Thoracic aorta (tissue), 2 donors: ENCODE data around the gene LDAH. TPM values are rescaled to one million over a fixed set of nuclear protein-coding genes. Genes with fewer than 3 reads are reported as not detected.
A peak's percentile ranks its signal among the peaks of the same experiment; 100 is the strongest.

ENCODE experiments used
- ATAC-seq: fragments of 150-250 bp; one replicate; pipeline ENCODE4 v1.8.0; 2017; ENCODE audit warnings: low read depth; ENCODE audit not compliant: insufficient number of reproducible peaks, low FRiP score
- DNase-seq: peaks from one replicate; pipeline ENCODE4 v3.0.0-alpha.2; 2020; ENCODE audit warnings: low spot score
- H3K27ac ChIP-seq, 2 donors: fragments of 200-600 bp; sonication (generic); 1 replicate in 1 of 2; 2 replicates in 1 of 2; pipeline ENCODE4 v1.5.1; 2016; ENCODE audit warnings: mild to moderate bottlenecking in 2 of 2, moderate library complexity in 2 of 2
- H3K27me3 ChIP-seq: fragments of 200-600 bp; sonication (generic); replicated peaks from 2 replicates; pipeline ENCODE4 v1.6.0; 2016; ENCODE audit warnings: mild to moderate bottlenecking; ENCODE audit not compliant: insufficient read depth
- H3K36me3 ChIP-seq: fragments of 200-600 bp; sonication (generic); one replicate; pipeline ENCODE4 v1.5.1; 2016
- H3K4me1 ChIP-seq, 2 donors: fragments of 200-600 bp; sonication (generic); 1 replicate in 1 of 2; 2 replicates in 1 of 2; pipeline versions ENCODE4 v1.5.1 to v1.6.0; 2016; ENCODE audit warnings: low read depth in 2 of 2, mild to moderate bottlenecking in 1 of 2; ENCODE audit not compliant: control insufficient read depth in 1 of 2
- H3K4me3 ChIP-seq: fragments of 200-600 bp; sonication (generic); 2 replicates; pipeline ENCODE4 v1.5.1; 2016; ENCODE audit warnings: mild to moderate bottlenecking
- H3K9me3 ChIP-seq: fragments of 200-600 bp; sonication (generic); 2 replicates; pipeline ENCODE4 v1.5.1; 2016
- total RNA-seq, 2 donors: library from RNA; depleted of rRNA; stranded (reverse); fragments of >200 nt; gene quantifications; one replicate each; pipeline versions ENCODE4 v1.1.0 to v1.2.3, GENCODE V29; 2016
- TF ChIP-seq, protein P1 (sequence below): fragments of 200-600 bp; sonication (generic); IDR thresholded peaks from one replicate; pipeline ENCODE4 v1.5.1; 2019; ENCODE audit warnings: antibody characterized with exemption

The LDAH gene
- total RNA-seq, 2 donors from 2014 or later: 14.5 to 19.8 TPM

DNA sequence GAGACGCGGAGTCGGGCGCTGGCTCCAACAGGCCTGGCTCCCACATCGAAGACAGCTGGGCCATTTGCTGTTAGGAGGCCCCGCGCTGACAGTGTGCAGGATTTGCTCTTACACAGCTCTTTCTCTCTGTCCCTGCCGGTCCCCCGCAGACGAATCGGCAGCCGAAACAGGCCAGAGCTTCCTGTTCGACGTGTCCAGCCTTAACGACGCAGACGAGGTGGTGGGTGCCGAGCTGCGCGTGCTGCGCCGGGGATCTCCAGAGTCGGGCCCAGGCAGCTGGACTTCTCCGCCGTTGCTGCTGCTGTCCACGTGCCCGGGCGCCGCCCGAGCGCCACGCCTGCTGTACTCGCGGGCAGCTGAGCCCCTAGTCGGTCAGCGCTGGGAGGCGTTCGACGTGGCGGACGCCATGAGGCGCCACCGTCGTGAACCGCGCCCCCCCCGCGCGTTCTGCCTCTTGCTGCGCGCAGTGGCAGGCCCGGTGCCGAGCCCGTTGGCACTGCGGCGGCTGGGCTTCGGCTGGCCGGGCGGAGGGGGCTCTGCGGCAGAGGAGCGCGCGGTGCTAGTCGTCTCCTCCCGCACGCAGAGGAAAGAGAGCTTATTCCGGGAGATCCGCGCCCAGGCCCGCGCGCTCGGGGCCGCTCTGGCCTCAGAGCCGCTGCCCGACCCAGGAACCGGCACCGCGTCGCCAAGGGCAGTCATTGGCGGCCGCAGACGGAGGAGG is 152.4 kb downstream of the LDAH start:
- ATAC-seq (no peak), DNase-seq (no peak)
- no peak overlapping the region for H3K27ac ChIP-seq
- peaks cover 12 to 74% of the 10 kb centered on the region in 2 donors for H3K4me1 ChIP-seq
- no peaks in the 10 kb centered on the region for H3K27me3 ChIP-seq
- TF ChIP-seq, protein P1, sequence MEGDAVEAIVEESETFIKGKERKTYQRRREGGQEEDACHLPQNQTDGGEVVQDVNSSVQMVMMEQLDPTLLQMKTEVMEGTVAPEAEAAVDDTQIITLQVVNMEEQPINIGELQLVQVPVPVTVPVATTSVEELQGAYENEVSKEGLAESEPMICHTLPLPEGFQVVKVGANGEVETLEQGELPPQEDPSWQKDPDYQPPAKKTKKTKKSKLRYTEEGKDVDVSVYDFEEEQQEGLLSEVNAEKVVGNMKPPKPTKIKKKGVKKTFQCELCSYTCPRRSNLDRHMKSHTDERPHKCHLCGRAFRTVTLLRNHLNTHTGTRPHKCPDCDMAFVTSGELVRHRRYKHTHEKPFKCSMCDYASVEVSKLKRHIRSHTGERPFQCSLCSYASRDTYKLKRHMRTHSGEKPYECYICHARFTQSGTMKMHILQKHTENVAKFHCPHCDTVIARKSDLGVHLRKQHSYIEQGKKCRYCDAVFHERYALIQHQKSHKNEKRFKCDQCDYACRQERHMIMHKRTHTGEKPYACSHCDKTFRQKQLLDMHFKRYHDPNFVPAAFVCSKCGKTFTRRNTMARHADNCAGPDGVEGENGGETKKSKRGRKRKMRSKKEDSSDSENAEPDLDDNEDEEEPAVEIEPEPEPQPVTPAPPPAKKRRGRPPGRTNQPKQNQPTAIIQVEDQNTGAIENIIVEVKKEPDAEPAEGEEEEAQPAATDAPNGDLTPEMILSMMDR: no peak
- no peaks in the 10 kb centered on the region for H3K9me3 ChIP-seq
- H3K36me3 ChIP-seq: peaks cover 13% of the 10 kb centered on the region
- H3K4me3 ChIP-seq: no peak overlapping the region

DNA sequence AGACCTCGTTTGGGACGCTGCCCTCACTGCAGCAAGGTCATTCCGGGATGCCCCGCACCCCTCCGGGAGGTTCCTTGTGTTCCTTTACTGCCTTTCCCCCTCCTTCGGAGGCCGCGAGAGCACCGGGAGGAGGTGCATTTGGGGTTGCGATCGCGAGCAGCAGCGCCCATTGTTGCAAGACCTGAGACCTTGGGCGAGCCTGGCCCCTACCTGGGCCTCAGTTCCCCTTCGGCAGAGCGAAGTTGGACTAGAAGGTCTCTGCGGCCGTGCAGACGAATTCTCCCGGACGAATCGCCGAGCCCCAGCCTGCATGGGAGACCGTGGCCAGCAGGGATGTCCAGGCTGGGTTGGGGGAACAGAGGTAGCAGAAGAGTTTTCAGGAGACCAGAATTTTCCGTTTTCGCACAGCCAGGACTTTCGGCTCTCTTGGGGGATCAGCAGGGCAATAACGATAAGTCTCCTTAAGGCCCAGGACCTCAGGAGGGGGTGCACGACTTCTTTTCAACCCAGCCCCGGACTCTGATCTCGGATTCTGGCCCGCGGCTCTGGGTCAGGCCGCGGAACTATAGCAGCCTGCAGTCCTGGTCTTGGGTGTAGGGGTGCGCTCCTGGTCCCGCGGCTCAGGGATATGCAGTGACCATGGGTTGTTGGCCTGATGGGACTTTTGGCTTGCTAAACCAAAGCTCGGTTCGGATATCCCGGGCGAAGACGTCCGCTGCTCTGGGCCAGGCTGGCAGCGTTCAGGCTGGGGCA is 153.2 kb downstream of the LDAH start:
- H3K9me3 ChIP-seq: no peaks in the 10 kb centered on the region
- no peak for DNase-seq
- H3K27ac ChIP-seq: no peak overlapping the region
- H3K27me3 ChIP-seq: no peaks in the 10 kb centered on the region
- H3K4me3 ChIP-seq: peak overlapping the region; percentile 35
- no peak for ATAC-seq
- H3K36me3 ChIP-seq: peaks cover 13% of the 10 kb centered on the region
- TF ChIP-seq, protein P1: no peak
- peaks cover 7 to 72% of the 10 kb centered on the region in 2 donors for H3K4me1 ChIP-seq

- TF ChIP-seq, protein P1: no peak
- Histone ChIP-seq H3K36me3 (peaks cover 13% of the 10 kb centered on the region), H3K9me3 (no peaks in the 10 kb centered on the region), H3K4me1 (peaks cover 8 to 72% of the 10 kb centered on the region in 2 donors), H3K27ac (peak overlapping the region; percentile 90 to 99), H3K4me3 (peak overlapping the region; percentile 88), H3K27me3 (no peaks in the 10 kb centered on the region)
- DNase-seq (no peak), ATAC-seq (no peak)
These were observed 153.9 kb downstream of the LDAH start for GRCh38 chr2:20668871-20669475.

DNA sequence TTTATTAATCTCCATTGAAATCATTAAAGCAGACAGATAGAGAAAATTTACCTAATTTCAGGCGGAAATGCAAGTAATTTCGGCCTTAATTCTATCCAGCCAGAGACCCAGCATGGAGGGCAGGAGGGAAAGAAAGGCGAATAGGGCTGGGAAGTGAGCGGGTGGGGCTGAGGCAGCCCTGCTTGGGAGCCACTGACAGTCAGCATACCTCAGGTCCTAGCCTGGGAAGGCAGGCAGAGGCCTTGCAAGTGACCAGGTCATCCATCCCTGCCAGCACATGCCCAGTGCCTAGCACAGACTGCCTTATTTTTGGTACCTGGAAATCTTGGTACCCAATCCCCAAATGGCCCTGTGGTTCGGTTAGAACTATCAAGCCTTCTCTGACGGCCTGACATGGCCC is 154.4 kb downstream of the LDAH start:
- H3K4me3 ChIP-seq: peak overlapping the region; percentile 88
- H3K27me3 ChIP-seq: no peaks in the 10 kb centered on the region
- H3K9me3 ChIP-seq: no peaks in the 10 kb centered on the region
- ATAC-seq (no peak), DNase-seq (no peak)
- H3K4me1 ChIP-seq: peaks cover 8 to 72% of the 10 kb centered on the region in 2 donors
- H3K27ac ChIP-seq: peak overlapping the region; percentile 90 to 99
- TF ChIP-seq, protein P1: no peak
- H3K36me3 ChIP-seq: peaks cover 13% of the 10 kb centered on the region
